GM12878 (cell line): ENCODE results near the gene PTPRN2. TPM values are rescaled to one million over a fixed set of nuclear protein-coding genes. Genes with fewer than 3 reads are reported as not detected.

Experiments used
- ATAC-seq: fragments of 200-7000 bp; cut with Tn5 transposase; 3 replicates; pipeline ENCODE4 v1.9.1; 2020; ENCODE audit warnings: mild to moderate bottlenecking, moderate library complexity
- BruUV-seq: library from RNA; stranded (reverse); fragments of 400-500 nt; replicated peaks from 2 replicates; lab custom pipeline; 2021; lab: Mats Ljungman, UMichigan
- CTCF ChIA-PET: fragments of 300-600 bp; sonication (Branson Sonifier 250); formaldehyde crosslinking; extraction: SDS; loops from one replicate; lab custom pipeline; 2021; ENCODE audit warnings: inconsistent platforms; lab: Yijun Ruan, JAX
- POLR2A ChIA-PET: fragments of 350-600 bp; formaldehyde crosslinking; extraction: SDS; loops from one replicate; lab custom pipeline; 2021; ENCODE audit warnings: inconsistent platforms; lab: Charles Lee
- RAD21 ChIA-PET: fragments of 300-600 bp; sonication (Branson Sonifier 250); formaldehyde crosslinking; loops from one replicate; lab custom pipeline; 2023; ENCODE audit warnings: antibody characterized with exemption; ENCODE audit not compliant: unreplicated experiment; lab: Charles Lee
- SMC1A ChIA-PET: fragments of 300-600 bp; sonication (Branson Sonifier 250); formaldehyde crosslinking; loops from one replicate; lab custom pipeline; 2023; ENCODE audit not compliant: unreplicated experiment, uncharacterized antibody; lab: Charles Lee
- DNase-seq: peaks from one replicate; pipeline ENCODE4 v3.0.0-alpha.2; 2011; ENCODE audit warnings: low read depth, low spot score
- FAIRE-seq: peaks from 3 replicates; lab custom pipeline; 2011; peaks lifted over from hg19 to GRCh38; lab: Jason Lieb, UNC
- H2AFZ ChIP-seq: 2 replicates; pipeline ENCODE4 v1.6.0; 2011; ENCODE audit warnings: low read depth, low read length, control low read depth; ENCODE audit not compliant: control insufficient read depth
- H3K27ac ChIP-seq: 2 replicates; pipeline ENCODE4 v1.5.1; 2011; ENCODE audit warnings: control low read depth; ENCODE audit not compliant: control insufficient read depth, insufficient read depth
- H3K27me3 ChIP-seq, 2 experiments: replicated peaks in 1 of 2; 2 replicates each; pipeline versions ENCODE4 v1.6.0 to v1.6.1; 2011; ENCODE audit warnings: low read length in 1 of 2; ENCODE audit not compliant: control insufficient read depth in 2 of 2, insufficient read depth in 2 of 2
- H3K36me3 ChIP-seq, 2 experiments: 2 replicates each; pipeline ENCODE4 v1.5.1; 2011; ENCODE audit warnings: low read length in 1 of 2; ENCODE audit not compliant: control insufficient read depth in 2 of 2, insufficient read depth in 2 of 2
- H3K4me1 ChIP-seq: 2 replicates; pipeline ENCODE4 v1.6.1; 2011; ENCODE audit warnings: mild to moderate bottlenecking, low read length, moderate library complexity, mixed read lengths; ENCODE audit not compliant: control insufficient read depth, insufficient read depth
- H3K4me2 ChIP-seq: 2 replicates; pipeline ENCODE4 v1.6.0; 2011; ENCODE audit warnings: control low read depth; ENCODE audit not compliant: control insufficient read depth, insufficient read depth
- H3K4me3 ChIP-seq: fragments of 200-600 bp; sonication (generic); 2 replicates; pipeline ENCODE4 v1.5.1; 2016
- H3K79me2 ChIP-seq: 2 replicates; pipeline ENCODE4 v1.6.0; 2011; ENCODE audit warnings: low read length; ENCODE audit not compliant: control insufficient read depth, insufficient read depth
- H3K9ac ChIP-seq: 2 replicates; pipeline ENCODE4 v1.8.0; 2011; ENCODE audit warnings: low read length, control low read depth, mixed read lengths; ENCODE audit not compliant: control insufficient read depth, insufficient read depth
- H3K9me3 ChIP-seq: replicated peaks from 3 replicates; pipeline ENCODE4 v1.5.1; 2011; ENCODE audit warnings: mild to moderate bottlenecking, low read length; ENCODE audit not compliant: control insufficient read depth, insufficient read depth
- H4K20me1 ChIP-seq: 2 replicates; pipeline ENCODE4 v1.6.0; 2011; ENCODE audit not compliant: control insufficient read depth, insufficient read depth
- CREB1 ChIP-seq: IDR thresholded peaks from 2 replicates; pipeline ENCODE4 v1.6.1; 2012; ENCODE audit warnings: low read depth, mild to moderate bottlenecking, inconsistent platforms
- EED ChIP-seq: sonication (generic); IDR thresholded peaks from 2 replicates; pipeline ENCODE4 v1.6.1; 2016; ENCODE audit warnings: antibody characterized with exemption, low read depth
- EGR1 ChIP-seq, 2 experiments: IDR thresholded peaks; 1 replicate in 1 of 2; 2 replicates in 1 of 2; pipeline ENCODE4 v1.6.1; 2011 to 2012; ENCODE audit warnings: low read depth in 2 of 2, low read length in 2 of 2, borderline replicate concordance in 1 of 2, mild to moderate bottlenecking in 1 of 2, moderate library complexity in 1 of 2
- ETV6 ChIP-seq, 2 experiments: fragments of 450-650 bp in 1 of 2; IDR thresholded peaks in 1 of 2; conservative IDR thresholded peaks in 1 of 2; 2 replicates each; pipeline ENCODE4 v1.6.1; 2014; ENCODE audit warnings: antibody characterized with exemption in 1 of 2, borderline replicate concordance in 1 of 2, low read depth in 1 of 2, mild to moderate bottlenecking in 1 of 2, moderate library complexity in 1 of 2
- GATAD2B ChIP-seq: fragments of 450-650 bp; conservative IDR thresholded peaks from 2 replicates; pipeline ENCODE4 v1.6.1; 2017; ENCODE audit warnings: low read depth, mild to moderate bottlenecking, moderate library complexity
- MEF2B ChIP-seq: fragments of 450-650 bp; IDR thresholded peaks from 2 replicates; pipeline ENCODE4 v1.6.1; 2018; ENCODE audit warnings: mild to moderate bottlenecking, moderate library complexity; ENCODE audit not compliant: partially characterized antibody, poor library complexity, severe bottlenecking
- NR2C1 ChIP-seq: fragments of 450-650 bp; IDR thresholded peaks from 2 replicates; pipeline ENCODE4 v1.6.1; 2017; ENCODE audit warnings: antibody characterized with exemption, mild to moderate bottlenecking, moderate library complexity
- TCF7 ChIP-seq: IDR thresholded peaks from 2 replicates; pipeline ENCODE4 v1.6.1; 2014; ENCODE audit warnings: antibody characterized with exemption, borderline replicate concordance
- WGBS: methylation state at CpG from one replicate; pipeline ENCODE4 v1.1.6; 2016; ENCODE audit warnings: low lambda C conversion rate; ENCODE audit not compliant: insufficient replicate concordance, insufficient coverage; ENCODE audit errors: missing lambda C conversion rate; 5-methylcytosine and 5-hydroxymethylcytosine counted together
- in situ Hi-C: fragments of 300-500 bp; cut with MboI; formaldehyde crosslinking; loops from 9 replicates; pipeline ENCODE4 v1.14.3; 2018; ENCODE audit warnings: mixed read lengths
- intact Hi-C: fragments of 100-400 bp; cut with micrococcal nuclease; formaldehyde crosslinking; loops from one replicate; pipeline ENCODE4 v1.14.2; 2022; ENCODE audit not compliant: unreplicated experiment
- polyA plus RNA-seq, 11 experiments: library from polyadenylated mRNA; depleted of rRNA in 4 of 11; unstranded in 6 of 11; stranded (reverse) in 5 of 11; fragments of >200 nt; fragmentation: Nextera tagmentation in 4 of 11; fragmentation: Illumina TruSeq in 1 of 11; extraction: Ambion mirVana in 4 of 11; extraction: Trizol in 1 of 11; gene quantifications; 1 replicate in 1 of 11; 2 replicates in 10 of 11; pipeline versions ENCODE4 v1.2.1 to v1.2.3, GENCODE V29; 2011 to 2016; ENCODE audit warnings: inconsistent platforms in 2 of 11, missing spikeins in 2 of 11, low read depth in 1 of 11
- total RNA-seq, 4 experiments: library from RNA; depleted of rRNA in 3 of 4; stranded (reverse); fragments of >200 nt in 3 of 4; fragmentation: Illumina TruSeq in 1 of 4; extraction: Trizol in 1 of 4; gene quantifications; 2 replicates each; pipeline versions ENCODE4 v1.2.1 to v1.2.3, GENCODE V29; 2013 to 2021

PTPRN2 gene
- total and polyA plus RNA-seq, 10 of the 15 experiments (the other 5 are each of a cell fraction or from before 2014, with no cell fraction given), result 5.4 TPM; not detected in 9

DNA sequence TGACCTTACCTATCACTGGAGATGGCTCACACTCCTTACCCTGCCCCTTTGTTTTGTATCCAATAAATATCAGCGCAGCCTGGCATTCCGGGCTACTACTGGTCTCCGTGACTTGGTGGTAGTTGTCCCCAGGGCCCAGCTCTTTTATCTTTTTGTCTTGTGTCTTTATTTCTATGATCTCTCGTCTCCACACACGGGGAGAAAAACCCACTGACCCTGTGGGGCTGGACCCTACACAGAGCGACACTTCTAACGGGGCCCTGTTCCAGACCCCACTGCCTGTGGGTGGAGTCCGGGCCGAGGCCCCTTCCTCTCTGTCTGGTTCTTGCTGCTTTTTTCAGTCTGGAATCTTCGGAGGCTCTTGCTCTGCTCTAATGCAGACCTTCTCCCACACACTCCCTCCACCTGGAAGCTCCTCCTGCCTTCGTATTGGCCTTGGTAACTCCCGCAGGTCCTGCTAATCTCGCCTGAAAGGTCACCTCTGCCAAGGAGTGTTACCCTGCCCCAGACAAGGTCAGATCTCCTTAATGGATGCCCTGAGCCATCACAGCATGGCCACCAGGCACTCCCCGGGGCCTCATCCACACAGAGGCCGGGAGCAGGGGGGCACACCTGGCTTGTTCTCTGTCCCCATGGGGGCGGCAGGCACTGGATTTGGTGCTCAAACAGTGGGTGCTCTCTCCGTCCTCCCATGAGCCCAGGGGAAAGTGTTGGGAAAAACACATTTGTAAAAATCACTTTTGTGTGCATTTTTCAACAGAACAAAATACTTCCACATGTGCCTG is 531.7 kb downstream of the PTPRN2 start:
- DNase-seq, result no peak
- Histone ChIP-seq H3K27ac (no peak overlapping the region), H3K4me2 (no peak overlapping the region), H3K36me3 (no peaks in the 10 kb centered on the region), H3K79me2 (no peaks in the 10 kb centered on the region), H3K9me3 (no peaks in the 10 kb centered on the region; the same call in 2 of the 3 replicates), H3K9ac (no peak overlapping the region), H4K20me1 (no peaks in the 10 kb centered on the region), H3K4me3 (no peak overlapping the region), H3K4me1 (no peaks in the 10 kb centered on the region), H3K27me3 (no peaks in the 10 kb centered on the region), H2AFZ (no peak overlapping the region)
- ChIA-PET SMC1A (no interaction called here), POLR2A (no interaction called here), CTCF (no interaction called here), RAD21 (no interaction called here)
- ATAC-seq, result no peak
- 46% methylated on average over 17 of the region's 17 CpGs for WGBS
- in situ Hi-C loops (no loop called here), intact Hi-C loops (no loop called here)
- TF ChIP-seq EED, result no peak
- no peak for TF ChIP-seq ETV6 (conservative IDR thresholded peaks at IDR 0.05 in 1 of 2, IDR thresholded peaks at IDR 0.05 in 1 of 2; ENCODE audit: borderline replicate concordance in 1 of 2, low read depth in 1 of 2)
- TF ChIP-seq NR2C1, result no peak
- TF ChIP-seq GATAD2B, result no peak
- TF ChIP-seq CREB1, result no peak
- TF ChIP-seq MEF2B, result no peak
- no peak for TF ChIP-seq EGR1 (IDR thresholded peaks at IDR 0.05; ENCODE audit: borderline replicate concordance in 1 of 2, low read depth in 2 of 2, low read length in 2 of 2)
- TF ChIP-seq TCF7, result no peak
- no peak for FAIRE-seq
- no TSS peak for BruUV-seq
